GM19372 (cell line): ENCODE measurements around the gene BTF3.

ENCODE experiments used
- ATAC-seq: cut with Tn5 transposase; IDR thresholded peaks from one replicate; pipeline ENCODE4 v1.9.1; 2021; ENCODE audit warnings: mild to moderate bottlenecking, low read depth, moderate library complexity; ENCODE audit not compliant: unreplicated experiment

BTF3 gene

DNA sequence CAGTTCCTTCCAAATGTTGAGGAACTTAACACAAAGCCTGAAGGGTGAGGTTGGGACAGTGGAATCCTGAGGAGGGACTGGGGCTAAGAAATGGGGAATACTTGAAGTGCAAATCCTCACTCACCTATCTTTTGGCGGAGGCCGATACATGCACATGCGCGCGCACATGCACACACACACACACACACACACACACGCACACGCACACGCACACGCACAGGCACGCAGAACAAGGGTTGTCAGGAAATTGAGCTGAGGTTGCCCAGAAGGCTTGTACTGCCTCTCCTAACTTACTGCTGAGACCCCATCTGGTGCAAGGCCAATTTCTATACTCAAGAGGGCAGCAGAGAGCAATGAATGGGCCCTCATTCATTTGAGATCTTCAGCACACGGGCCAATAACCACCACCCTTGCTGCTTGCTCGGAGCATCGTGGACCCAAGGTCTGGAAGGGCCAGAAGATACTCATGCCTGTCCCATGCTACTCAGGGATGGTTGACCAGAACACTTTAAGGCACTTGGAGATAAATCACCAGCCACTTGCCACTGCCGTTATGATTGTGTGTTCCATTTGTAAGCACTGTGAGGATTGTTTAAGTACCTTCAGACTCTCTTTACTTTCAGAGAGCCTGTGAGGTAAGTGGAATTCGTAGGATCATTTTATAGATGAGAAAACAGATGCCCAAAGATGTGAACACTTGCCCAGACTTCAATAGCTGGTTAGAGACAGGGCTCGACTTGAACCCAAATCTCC, 21.5 kb downstream of the BTF3 start:
- ATAC-seq: peak; percentile 98

DNA sequence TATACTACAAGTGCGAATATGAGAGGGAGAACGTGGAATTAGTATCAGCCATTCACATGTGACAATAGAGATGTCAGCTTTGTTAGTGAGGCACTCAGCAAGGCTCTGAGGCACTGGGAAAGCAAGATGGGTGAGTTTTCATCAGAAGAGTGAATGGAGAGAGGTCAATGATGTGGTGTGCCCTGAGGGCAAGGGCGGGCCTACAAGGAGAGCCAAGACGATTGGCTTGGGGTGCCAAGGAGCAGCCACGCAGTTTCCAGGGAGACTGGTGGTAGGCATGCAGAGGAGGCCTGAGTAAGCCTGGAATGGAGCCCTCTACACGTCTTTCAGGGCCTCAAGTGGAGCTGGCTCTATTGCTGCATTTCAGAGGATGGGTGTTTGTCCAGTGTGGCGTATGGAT, 24.7 kb downstream of the BTF3 start:
- no peak for ATAC-seq

- ATAC-seq: no peak
Measured at GRCh38 chr5:73523861-73524260, 25.6 kb downstream of the BTF3 start.

DNA sequence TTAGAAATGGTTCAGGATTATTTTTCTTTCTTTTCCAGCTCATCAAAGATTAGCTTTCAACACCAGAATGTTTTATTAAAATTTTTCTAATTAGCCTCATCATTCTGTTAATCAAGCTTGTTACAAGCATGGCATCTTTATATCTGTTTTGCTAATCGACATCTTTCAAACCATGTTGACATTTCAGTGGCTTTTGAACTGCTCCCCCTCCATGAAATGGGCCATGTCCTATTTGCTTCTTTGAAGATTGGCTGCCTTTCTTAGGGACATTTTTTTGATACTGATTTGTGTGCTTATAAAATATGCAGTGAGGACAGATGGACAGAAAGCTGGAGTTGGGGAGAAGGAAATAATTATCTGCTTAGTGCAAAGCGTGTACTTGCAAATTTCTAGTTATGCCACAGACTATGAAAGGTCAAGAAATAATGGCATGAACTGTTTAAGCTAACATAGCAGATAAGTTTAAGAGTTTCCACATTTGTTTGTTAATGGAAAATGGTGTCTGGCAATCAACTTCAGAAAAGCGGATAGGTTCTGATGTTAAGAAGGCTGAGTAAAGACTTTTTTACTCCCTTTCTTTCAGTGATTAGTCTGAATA, 27.5 kb downstream of the BTF3 start:
- no peak for ATAC-seq

- ATAC-seq: no peak
Measured at GRCh38 chr5:73528248-73528647, 30.0 kb downstream of the BTF3 start.

DNA sequence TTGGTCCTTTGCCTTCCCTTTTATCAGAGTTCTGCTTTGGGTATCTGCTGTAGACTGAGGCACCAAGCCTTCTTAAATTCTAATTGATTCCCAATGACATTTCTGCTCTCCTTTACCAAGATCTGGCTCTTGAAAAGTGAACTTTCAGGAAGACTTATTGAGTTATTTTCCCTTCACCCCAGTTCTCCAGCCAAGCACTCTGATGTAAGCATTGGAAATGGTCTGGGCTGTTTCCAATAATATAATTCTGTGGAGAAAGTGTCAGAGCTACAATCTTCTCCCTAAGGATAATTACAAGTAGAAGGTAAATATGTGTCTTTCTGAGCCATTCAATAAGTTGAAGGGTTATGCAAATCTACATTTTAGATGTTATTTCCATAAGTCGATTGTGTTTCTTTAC, 30.8 kb downstream of the BTF3 start:
- ATAC-seq: no peak

GRCh38 chr5:73531356-73531755, 33.1 kb downstream of the BTF3 start:
- no peak for ATAC-seq

DNA sequence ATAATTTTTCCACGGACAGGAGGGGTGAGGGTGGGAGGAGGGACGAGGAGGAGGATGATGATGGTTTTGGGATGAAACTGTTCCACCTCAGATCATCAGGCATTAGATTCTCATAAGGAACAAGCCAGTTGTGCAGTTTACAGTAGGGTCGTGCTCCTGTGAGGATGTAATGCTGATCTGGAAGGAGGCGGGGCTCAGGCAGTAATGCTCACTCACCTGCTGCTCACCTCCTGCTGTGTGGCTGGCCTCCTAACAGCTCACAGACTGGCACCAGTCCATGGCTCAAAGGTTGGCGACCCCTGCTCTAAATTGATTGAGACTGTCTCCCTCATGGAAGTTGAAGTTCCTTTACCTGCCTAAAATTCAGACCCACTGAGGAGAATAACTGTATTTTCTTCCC, 34.0 kb downstream of the BTF3 start:
- no peak for ATAC-seq

- no peak for ATAC-seq
Measured at GRCh38 chr5:73534011-73534644, 35.9 kb downstream of the BTF3 start.

GRCh38 chr5:73534971-73535370, 36.7 kb downstream of the BTF3 start:
- no peak for ATAC-seq

GRCh38 chr5:73539730-73540129, 41.5 kb downstream of the BTF3 start:
- ATAC-seq: no peak

GRCh38 chr5:73540192-73540591, 42.0 kb downstream of the BTF3 start:
- no peak for ATAC-seq

GRCh38 chr5:73542020-73542419, 43.8 kb downstream of the BTF3 start:
- no peak for ATAC-seq

GRCh38 chr5:73544429-73545402, 46.5 kb downstream of the BTF3 start:
- ATAC-seq: no peak

DNA sequence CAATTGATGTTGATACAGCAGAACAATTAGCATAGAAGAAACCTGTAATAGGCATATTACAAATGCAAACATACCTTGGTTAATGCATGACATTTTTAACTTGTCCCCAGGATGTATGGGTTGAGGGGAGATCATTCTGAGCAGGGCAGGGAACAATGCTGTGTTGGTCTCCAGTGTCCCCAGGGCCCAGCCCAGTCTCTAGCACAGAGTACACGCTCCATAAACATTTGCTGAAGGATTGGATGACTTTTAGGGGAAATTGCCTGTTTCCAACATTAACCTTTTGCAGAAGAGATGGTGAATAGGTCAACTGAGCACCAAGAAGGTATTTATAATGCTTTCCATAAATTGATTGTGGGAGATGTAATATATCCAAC, 47.1 kb downstream of the BTF3 start:
- ATAC-seq: no peak

DNA sequence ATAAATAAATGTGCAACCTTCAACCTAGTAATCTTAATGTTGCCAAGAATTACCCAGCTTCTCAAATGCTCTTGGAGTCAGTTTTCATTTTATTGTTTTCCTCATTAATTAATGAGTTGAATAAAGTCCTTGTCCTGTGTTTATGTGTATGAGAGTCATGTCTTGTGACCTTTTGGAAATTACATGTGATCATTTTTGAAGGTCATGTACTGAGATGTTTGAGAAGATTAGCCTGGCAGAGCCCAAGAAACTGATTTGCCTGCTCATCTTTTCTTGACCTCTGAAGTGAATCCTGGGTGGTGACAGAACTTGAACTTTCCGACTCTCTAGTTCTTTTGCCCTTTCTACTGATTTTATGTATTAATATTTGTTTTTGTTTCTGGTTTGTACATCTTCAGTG, 51.8 kb downstream of the BTF3 start:
- ATAC-seq: no peak

- ATAC-seq: no peak
Measured at GRCh38 chr5:73552642-73553041, 54.4 kb downstream of the BTF3 start.
